HEK293 (cell line): ENCODE data around the gene WNT1.

Experiments
- CTCF ChIA-PET: fragments of 350-600 bp; formaldehyde crosslinking; extraction: SDS; loops from one replicate; lab custom pipeline; 2021; ENCODE audit warnings: antibody characterized with exemption; lab: Yijun Ruan, JAX
- POLR2A ChIA-PET: fragments of 300-600 bp; formaldehyde crosslinking; extraction: SDS; loops from one replicate; lab custom pipeline; 2020; ENCODE audit warnings: antibody characterized with exemption, inconsistent platforms; lab: Yijun Ruan, JAX
- H3K27ac ChIP-seq: fragments of 200-500 bp; sonication (Bioruptor generic); 2 replicates; pipeline ENCODE4 v1.5.1; 2014; ENCODE audit warnings: low read depth, low read length, control low read depth, inconsistent platforms; ENCODE audit errors: extremely low read depth
- H3K36me3 ChIP-seq, 2 experiments: fragments of 200-500 bp in 1 of 2; sonication (Bioruptor generic) in 1 of 2; 1 replicate in 1 of 2; 2 replicates in 1 of 2; pipeline ENCODE4 v1.5.1; 2014 to 2017; ENCODE audit warnings: inconsistent platforms in 2 of 2, low read length in 2 of 2; ENCODE audit not compliant: control insufficient read depth in 2 of 2, insufficient read depth in 1 of 2
- H3K4me1 ChIP-seq: fragments of 200-500 bp; sonication (Bioruptor generic); 2 replicates; pipeline ENCODE4 v1.5.1; 2014; ENCODE audit warnings: mild to moderate bottlenecking, low read length, inconsistent platforms; ENCODE audit not compliant: control insufficient read depth, insufficient read depth
- H3K4me3 ChIP-seq: 2 replicates; pipeline ENCODE4 v1.5.1; 2011; ENCODE audit warnings: low read depth, mild to moderate bottlenecking, control low read depth, low read length, moderate library complexity
- H3K9me3 ChIP-seq: fragments of 200-500 bp; sonication (Bioruptor generic); 2 replicates; pipeline ENCODE4 v1.5.1; 2014; ENCODE audit warnings: low read depth, low read length, inconsistent platforms; ENCODE audit not compliant: control insufficient read depth, insufficient read depth
- KLF7 ChIP-seq: fragments of 450-650 bp; formaldehyde crosslinking; IDR thresholded peaks from 2 replicates; pipeline ENCODE4 v1.5.1; 2016; ENCODE audit warnings: missing biosample characterization, missing genetic modification characterization, borderline replicate concordance
- SP7 ChIP-seq: fragments of 450-650 bp; formaldehyde crosslinking; IDR thresholded peaks from 2 replicates; pipeline ENCODE4 v1.5.1; 2016; ENCODE audit warnings: missing biosample characterization, missing genetic modification characterization
- ZBTB20 ChIP-seq: fragments of 450-650 bp; formaldehyde crosslinking; IDR thresholded peaks from 2 replicates; pipeline ENCODE4 v1.5.1; 2016; ENCODE audit warnings: missing biosample characterization, missing genetic modification characterization
- ZBTB8A ChIP-seq: fragments of 450-650 bp; formaldehyde crosslinking; IDR thresholded peaks from 2 replicates; pipeline ENCODE4 v1.5.1; 2016; ENCODE audit warnings: missing biosample characterization, missing genetic modification characterization
- ZNF10 ChIP-seq: fragments of 450-650 bp; formaldehyde crosslinking; IDR thresholded peaks from 2 replicates; pipeline ENCODE4 v1.5.1; 2017; ENCODE audit warnings: missing biosample characterization, missing genetic modification characterization
- ZNF174 ChIP-seq: fragments of 450-650 bp; formaldehyde crosslinking; IDR thresholded peaks from 2 replicates; pipeline ENCODE4 v1.5.0; 2017; ENCODE audit warnings: missing biosample characterization, mild to moderate bottlenecking, missing genetic modification characterization
- ZNF211 ChIP-seq: fragments of 450-650 bp; formaldehyde crosslinking; IDR thresholded peaks from 2 replicates; pipeline ENCODE4 v1.5.1; 2016; ENCODE audit warnings: low read depth, missing biosample characterization, missing genetic modification characterization
- ZNF214 ChIP-seq: fragments of 450-650 bp; formaldehyde crosslinking; IDR thresholded peaks from 2 replicates; pipeline ENCODE4 v1.5.1; 2017; ENCODE audit warnings: missing biosample characterization, mild to moderate bottlenecking, missing genetic modification characterization, borderline replicate concordance
- ZNF23 ChIP-seq: fragments of 450-650 bp; formaldehyde crosslinking; IDR thresholded peaks from 2 replicates; pipeline ENCODE4 v1.5.1; 2016; ENCODE audit warnings: missing biosample characterization, missing genetic modification characterization, borderline replicate concordance
- ZNF274 ChIP-seq, 2 experiments: fragments of 200-500 bp in 1 of 2; fragments of 450-650 bp in 1 of 2; sonication (Bioruptor generic) in 1 of 2; formaldehyde crosslinking in 1 of 2; IDR thresholded peaks; 2 replicates each; pipeline versions ENCODE4 v1.5.1 to v1.6.1; 2014 to 2016; ENCODE audit warnings: borderline replicate concordance in 1 of 2, inconsistent platforms in 1 of 2, low read length in 1 of 2, missing biosample characterization in 1 of 2, missing genetic modification characterization in 1 of 2
- ZNF302 ChIP-seq: fragments of 450-650 bp; formaldehyde crosslinking; IDR thresholded peaks from 2 replicates; pipeline ENCODE4 v1.5.1; 2016; ENCODE audit warnings: missing biosample characterization, missing genetic modification characterization, low read depth
- ZNF501 ChIP-seq: fragments of 450-650 bp; formaldehyde crosslinking; IDR thresholded peaks from 2 replicates; pipeline ENCODE4 v1.5.1; 2016; ENCODE audit warnings: missing biosample characterization, missing genetic modification characterization
- ZNF549 ChIP-seq: fragments of 450-650 bp; IDR thresholded peaks from 2 replicates; pipeline ENCODE4 v1.5.1; 2018; ENCODE audit warnings: missing biosample characterization, missing genetic modification characterization, mild to moderate bottlenecking, inconsistent platforms, moderate library complexity
- ZNF658 ChIP-seq: fragments of 450-650 bp; formaldehyde crosslinking; IDR thresholded peaks from 2 replicates; pipeline ENCODE4; 2016; ENCODE audit warnings: missing biosample characterization, missing genetic modification characterization
- ZNF777 ChIP-seq: fragments of 450-650 bp; formaldehyde crosslinking; IDR thresholded peaks from 2 replicates; pipeline ENCODE4 v1.5.1; 2017; ENCODE audit warnings: missing biosample characterization, missing genetic modification characterization, borderline replicate concordance
- ZNF785 ChIP-seq: fragments of 450-650 bp; formaldehyde crosslinking; IDR thresholded peaks from 2 replicates; pipeline ENCODE4 v1.5.1; 2016; ENCODE audit warnings: missing biosample characterization, missing genetic modification characterization
- ZSCAN23 ChIP-seq: fragments of 450-650 bp; formaldehyde crosslinking; IDR thresholded peaks from 2 replicates; pipeline ENCODE4 v1.5.1; 2016; ENCODE audit warnings: missing biosample characterization, missing genetic modification characterization
- ZSCAN30 ChIP-seq: fragments of 450-650 bp; IDR thresholded peaks from 2 replicates; pipeline ENCODE4 v1.5.1; 2018; ENCODE audit warnings: missing biosample characterization, mild to moderate bottlenecking, missing genetic modification characterization, moderate library complexity
- TF ChIP-seq, protein P1 (sequence below): fragments of 450-650 bp; formaldehyde crosslinking; conservative IDR thresholded peaks from 2 replicates; pipeline ENCODE4 v1.5.1; 2016; ENCODE audit warnings: low read depth, missing biosample characterization, missing genetic modification characterization
- TF ChIP-seq, protein P2 (sequence below): fragments of 450-650 bp; formaldehyde crosslinking; IDR thresholded peaks from 2 replicates; pipeline ENCODE4 v1.5.1; 2016; ENCODE audit warnings: missing biosample characterization, missing genetic modification characterization

The WNT1 gene

GRCh38 chr12:48996794-48997718, 18.9 kb downstream of the WNT1 start (continued):
- no peak for TF ChIP-seq ZSCAN23 (tag by site-specific recombination)
- TF ChIP-seq ZNF23 = no peak
- TF ChIP-seq ZNF302 (tag by site-specific recombination) = no peak
- TF ChIP-seq ZNF174 (tag by site-specific recombination) = no peak

- Histone ChIP-seq H3K9me3 (no peaks in the 10 kb centered on the region), H3K4me1 (peaks cover 6% of the 10 kb centered on the region), H3K36me3 (peaks cover 5 to 30% of the 10 kb centered on the region in 2 experiments; a peak in 2 of 3 replicates), H3K4me3 (no peak overlapping the region), H3K27ac (no peak overlapping the region)
- ChIA-PET CTCF (interaction anchor here (0.6 to 5.7 kb wide), 14 partner anchors 10 to 152 kb away, joined by 3 to 53 read pairs (median 4); partner anchors contain the start of genes FKBP11 and PRKAG1), POLR2A (interaction anchor here (1.9 kb wide), 1 partner anchor 54 kb away, joined by 4 read pairs; no protein-coding TSS in a partner anchor)
- TF ChIP-seq ZNF274 (IDR thresholded peaks at IDR 0.05; ENCODE audit: low read length) = no peak
- TF ChIP-seq ZNF274 (tag by site-specific recombination; IDR thresholded peaks at IDR 0.05; ENCODE audit: borderline replicate concordance) = no peak
- TF ChIP-seq ZNF211 (tag by site-specific recombination) = no peak
- no peak for TF ChIP-seq ZNF302 (tag by site-specific recombination)
- TF ChIP-seq, protein P1, sequence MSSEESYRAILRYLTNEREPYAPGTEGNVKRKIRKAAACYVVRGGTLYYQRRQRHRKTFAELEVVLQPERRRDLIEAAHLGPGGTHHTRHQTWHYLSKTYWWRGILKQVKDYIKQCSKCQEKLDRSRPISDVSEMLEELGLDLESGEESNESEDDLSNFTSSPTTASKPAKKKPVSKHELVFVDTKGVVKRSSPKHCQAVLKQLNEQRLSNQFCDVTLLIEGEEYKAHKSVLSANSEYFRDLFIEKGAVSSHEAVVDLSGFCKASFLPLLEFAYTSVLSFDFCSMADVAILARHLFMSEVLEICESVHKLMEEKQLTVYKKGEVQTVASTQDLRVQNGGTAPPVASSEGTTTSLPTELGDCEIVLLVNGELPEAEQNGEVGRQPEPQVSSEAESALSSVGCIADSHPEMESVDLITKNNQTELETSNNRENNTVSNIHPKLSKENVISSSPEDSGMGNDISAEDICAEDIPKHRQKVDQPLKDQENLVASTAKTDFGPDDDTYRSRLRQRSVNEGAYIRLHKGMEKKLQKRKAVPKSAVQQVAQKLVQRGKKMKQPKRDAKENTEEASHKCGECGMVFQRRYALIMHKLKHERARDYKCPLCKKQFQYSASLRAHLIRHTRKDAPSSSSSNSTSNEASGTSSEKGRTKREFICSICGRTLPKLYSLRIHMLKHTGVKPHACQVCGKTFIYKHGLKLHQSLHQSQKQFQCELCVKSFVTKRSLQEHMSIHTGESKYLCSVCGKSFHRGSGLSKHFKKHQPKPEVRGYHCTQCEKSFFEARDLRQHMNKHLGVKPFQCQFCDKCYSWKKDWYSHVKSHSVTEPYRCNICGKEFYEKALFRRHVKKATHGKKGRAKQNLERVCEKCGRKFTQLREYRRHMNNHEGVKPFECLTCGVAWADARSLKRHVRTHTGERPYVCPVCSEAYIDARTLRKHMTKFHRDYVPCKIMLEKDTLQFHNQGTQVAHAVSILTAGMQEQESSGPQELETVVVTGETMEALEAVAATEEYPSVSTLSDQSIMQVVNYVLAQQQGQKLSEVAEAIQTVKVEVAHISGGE (tag by site-specific recombination) = no peak
- no peak for TF ChIP-seq ZBTB20 (tag by site-specific recombination)
- TF ChIP-seq ZBTB8A = no peak
- TF ChIP-seq ZNF785 (tag by site-specific recombination) = no peak
- TF ChIP-seq ZNF214 (tag by site-specific recombination) = no peak
- TF ChIP-seq SP7 (tag by site-specific recombination) = no peak
- TF ChIP-seq ZNF777 (tag by site-specific recombination) = no peak
- no peak for TF ChIP-seq ZNF501
- TF ChIP-seq, protein P2, sequence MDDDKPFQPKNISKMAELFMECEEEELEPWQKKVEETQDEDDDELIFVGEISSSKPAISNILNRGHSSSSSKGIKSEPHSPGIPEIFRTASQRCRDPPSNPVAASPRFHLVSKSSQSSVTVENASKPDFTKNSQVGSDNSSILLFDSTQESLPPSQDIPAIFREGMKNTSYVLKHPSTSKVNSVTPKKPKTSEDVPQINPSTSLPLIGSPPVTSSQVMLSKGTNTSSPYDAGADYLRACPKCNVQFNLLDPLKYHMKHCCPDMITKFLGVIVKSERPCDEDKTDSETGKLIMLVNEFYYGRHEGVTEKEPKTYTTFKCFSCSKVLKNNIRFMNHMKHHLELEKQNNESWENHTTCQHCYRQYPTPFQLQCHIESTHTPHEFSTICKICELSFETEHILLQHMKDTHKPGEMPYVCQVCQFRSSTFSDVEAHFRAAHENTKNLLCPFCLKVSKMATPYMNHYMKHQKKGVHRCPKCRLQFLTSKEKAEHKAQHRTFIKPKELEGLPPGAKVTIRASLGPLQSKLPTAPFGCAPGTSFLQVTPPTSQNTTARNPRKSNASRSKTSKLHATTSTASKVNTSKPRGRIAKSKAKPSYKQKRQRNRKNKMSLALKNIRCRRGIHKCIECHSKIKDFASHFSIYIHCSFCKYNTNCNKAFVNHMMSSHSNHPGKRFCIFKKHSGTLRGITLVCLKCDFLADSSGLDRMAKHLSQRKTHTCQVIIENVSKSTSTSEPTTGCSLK (tag by site-specific recombination) = no peak
- TF ChIP-seq ZSCAN30 (tag by site-specific recombination) = no peak
- TF ChIP-seq ZNF549 (tag by site-specific recombination) = no peak
- no peak for TF ChIP-seq KLF7 (tag by site-specific recombination)
- no peak for TF ChIP-seq ZNF10 (tag by site-specific recombination)
- TF ChIP-seq ZNF658 = no peak
Measured at GRCh38 chr12:48997719-48998496, 19.8 kb downstream of the WNT1 start.
